GM12892 (cell line): Measurements from ENCODE around the gene DCTN2.

Source experiments
- POLR2A ChIP-seq: IDR thresholded peaks from 2 replicates; pipeline ENCODE4 v1.6.1; 2011; ENCODE audit warnings: low read depth, low read length, control low read depth
- TAF1 ChIP-seq: IDR thresholded peaks from 2 replicates; pipeline ENCODE4 v1.6.1; 2011; ENCODE audit warnings: low read depth, mild to moderate bottlenecking, control low read depth, low read length, borderline replicate concordance

GRCh38 chr12:57483466-57483865 lies 63.5 kb downstream of the DCTN2 start:
- no peak for TF ChIP-seq TAF1
- no peak for TF ChIP-seq POLR2A
